GM12892 (cell line): ENCODE data around the gene TYROBP.

Experiments used
- POLR2AphosphoS5 ChIP-seq: IDR thresholded peaks from 2 replicates; pipeline ENCODE4 v1.6.1; 2011; ENCODE audit warnings: low read depth, low read length, control low read depth
- TAF1 ChIP-seq: IDR thresholded peaks from 2 replicates; pipeline ENCODE4 v1.6.1; 2011; ENCODE audit warnings: low read depth, mild to moderate bottlenecking, control low read depth, low read length, borderline replicate concordance

GRCh38 chr19:35899547-35900214 is 8.4 kb downstream of the TYROBP start:
- TF ChIP-seq TAF1 (no peak), POLR2AphosphoS5 (peak; percentile 45; the same call in 1 of the 2 replicates)
